Fibroblast of lung (primary cell): ENCODE measurements around the gene GRWD1.

Experiments used
- CTCF ChIP-seq, 2 donors: IDR thresholded peaks in 1 of 2; conservative IDR thresholded peaks in 1 of 2; 1 replicate in 1 of 2; 2 replicates in 1 of 2; pipeline ENCODE4 v1.5.1; 2011 to 2012; ENCODE audit warnings: low read length in 2 of 2, control low read depth in 1 of 2, inconsistent platforms in 1 of 2, low read depth in 1 of 2, mild to moderate bottlenecking in 1 of 2
- EZH2 ChIP-seq: IDR thresholded peaks from 2 replicates; pipeline ENCODE4 v1.5.1; 2012; ENCODE audit warnings: low read length, control low read depth, mild to moderate bottlenecking; ENCODE audit errors: missing control alignments

GRCh38 chr19:48487544-48487943 lies 41.8 kb downstream of the GRWD1 start:
- TF ChIP-seq CTCF (conservative IDR thresholded peaks at IDR 0.05 in 1 of 2, IDR thresholded peaks at IDR 0.05 in 1 of 2; ENCODE audit: low read depth in 1 of 2, low read length in 2 of 2): no peak
- TF ChIP-seq EZH2: no peak
